HCT116 (cell line): ENCODE measurements around the gene UGGT2. TPM values are rescaled to one million over a fixed set of nuclear protein-coding genes. Genes with fewer than 3 reads are reported as not detected.

Experiments used
- ATAC-seq: fragments of 200-7000 bp; cut with Tn5 transposase; 2 replicates; pipeline ENCODE4 v1.9.1; 2020; ENCODE audit warnings: mild to moderate bottlenecking, moderate library complexity
- BruUV-seq: library from RNA; stranded (reverse); fragments of 400-500 nt; replicated peaks from 2 replicates; lab custom pipeline; 2021; lab: Mats Ljungman, UMichigan
- CTCF ChIA-PET: fragments of 300-600 bp; sonication (Branson Sonifier 250); formaldehyde crosslinking; loops from one replicate; lab custom pipeline; 2021; ENCODE audit warnings: antibody characterized with exemption; lab: Charles Lee
- POLR2A ChIA-PET: fragments of 300-600, 350-600 bp; sonication (Branson Sonifier 250); formaldehyde crosslinking; loops from one replicate; lab custom pipeline; 2021; ENCODE audit warnings: antibody characterized with exemption; lab: Charles Lee
- RAD21 ChIA-PET, 2 experiments: fragments of 300-600 bp; sonication (Branson Sonifier 250); formaldehyde crosslinking; loops; one replicate each; lab custom pipeline; 2023; ENCODE audit warnings: low total read pairs in 2 of 2; ENCODE audit not compliant: uncharacterized antibody in 2 of 2, unreplicated experiment in 2 of 2, low non-redundant PET in 1 of 2; lab: Charles Lee
- DNase-seq: peaks from one replicate; pipeline ENCODE4 v3.0.0-alpha.2; 2010; ENCODE audit warnings: low read depth, low spot score
- H2AFZ ChIP-seq: fragments of 200-600 bp; shearing (Covaris generic), sonication (generic); 2 replicates; pipeline ENCODE4 v1.6.1; 2017; ENCODE audit warnings: low read depth, mixed run types, mixed read lengths, antibody characterized with exemption, low read length; ENCODE audit not compliant: poor library complexity, severe bottlenecking
- H3K27ac ChIP-seq: 2 replicates; pipeline ENCODE4 v1.5.1; 2012; ENCODE audit warnings: low read depth, low read length
- H3K27me3 ChIP-seq: fragments of 200-600 bp; sonication (generic); 2 replicates; pipeline ENCODE4 v1.6.1; 2016; ENCODE audit warnings: mixed run types, low read length, mixed read lengths; ENCODE audit not compliant: insufficient read depth
- H3K36me3 ChIP-seq, 2 experiments: fragments of 200-500 bp in 1 of 2; fragments of 200-600 bp in 1 of 2; sonication (Bioruptor generic) in 1 of 2; sonication (generic) in 1 of 2; 2 replicates each; pipeline versions ENCODE4 v1.5.1 to v1.6.1; 2014 to 2016; ENCODE audit warnings: low read length in 2 of 2, inconsistent platforms in 1 of 2, mixed read lengths in 1 of 2, mixed run types in 1 of 2; ENCODE audit not compliant: insufficient read depth in 2 of 2, control insufficient read depth in 1 of 2
- H3K4me1 ChIP-seq, 2 experiments: fragments of 200-600 bp in 1 of 2; sonication (generic) in 1 of 2; 2 replicates each; pipeline versions ENCODE4 v1.5.1 to v1.6.1; 2012 to 2017; ENCODE audit warnings: low read length in 2 of 2, inconsistent platforms in 1 of 2, mild to moderate bottlenecking in 1 of 2, mixed read lengths in 1 of 2, mixed run types in 1 of 2, moderate library complexity in 1 of 2; ENCODE audit not compliant: insufficient read depth in 2 of 2, control insufficient read depth in 1 of 2
- H3K4me2 ChIP-seq: fragments of 200-600 bp; sonication (generic); 2 replicates; pipeline ENCODE4 v1.6.1; 2017; ENCODE audit warnings: mixed run types, low read length, mixed read lengths
- H3K4me3 ChIP-seq, 2 experiments: fragments of 200-600 bp in 1 of 2; sonication (generic) in 1 of 2; replicated peaks in 1 of 2; 2 replicates each; pipeline ENCODE4 v1.5.1; 2011 to 2016; ENCODE audit warnings: low read length in 2 of 2, control low read depth in 1 of 2, low read depth in 1 of 2, mild to moderate bottlenecking in 1 of 2, mixed read lengths in 1 of 2, mixed run types in 1 of 2
- H3K79me2 ChIP-seq: fragments of 200-600 bp; sonication (generic); 2 replicates; pipeline ENCODE4 v1.6.1; 2017; ENCODE audit warnings: mild to moderate bottlenecking, mixed run types, low read length, moderate library complexity, mixed read lengths; ENCODE audit not compliant: insufficient read depth
- H3K9ac ChIP-seq: fragments of 200-600 bp; sonication (generic); 2 replicates; pipeline ENCODE4 v1.6.1; 2016; ENCODE audit warnings: low read length, mixed read lengths
- H3K9me2 ChIP-seq: fragments of 200-600 bp; sonication (generic), shearing (Covaris generic); 2 replicates; pipeline ENCODE4 v1.6.1; 2017; ENCODE audit warnings: mixed run types, mild to moderate bottlenecking, moderate library complexity; ENCODE audit not compliant: insufficient read depth
- H3K9me3 ChIP-seq, 2 experiments: fragments of 200-500 bp in 1 of 2; fragments of 200-600 bp in 1 of 2; sonication (Bioruptor generic) in 1 of 2; sonication (generic) in 1 of 2; 2 replicates each; pipeline ENCODE4 v1.6.1; 2014 to 2017; ENCODE audit warnings: low read length in 2 of 2, mixed read lengths in 2 of 2, inconsistent platforms in 1 of 2, low read depth in 1 of 2, mild to moderate bottlenecking in 1 of 2, mixed run types in 1 of 2, moderate library complexity in 1 of 2; ENCODE audit not compliant: control insufficient read depth in 1 of 2, insufficient read depth in 1 of 2
- H4K20me1 ChIP-seq: fragments of 200-600 bp; sonication (generic), shearing (Covaris generic); 2 replicates; pipeline ENCODE4 v1.6.1; 2017; ENCODE audit warnings: mixed run types, mild to moderate bottlenecking, moderate library complexity; ENCODE audit not compliant: insufficient read depth
- CEBPB ChIP-seq: IDR thresholded peaks from 2 replicates; pipeline ENCODE4 v1.6.1; 2012; ENCODE audit warnings: low read depth
- EGR1 ChIP-seq: IDR thresholded peaks from 2 replicates; pipeline ENCODE4 v1.6.1; 2012; ENCODE audit warnings: low read depth
- ELF1 ChIP-seq: IDR thresholded peaks from 2 replicates; pipeline ENCODE4 v1.6.1; 2012; ENCODE audit warnings: low read depth, borderline replicate concordance
- EZH2phosphoT487 ChIP-seq: fragments of 200-600 bp; IDR thresholded peaks from 2 replicates; pipeline ENCODE4 v1.6.1; 2018; ENCODE audit warnings: antibody characterized with exemption, borderline replicate concordance
- FOSL1 ChIP-seq: IDR thresholded peaks from 2 replicates; pipeline ENCODE4 v1.6.1; 2012; ENCODE audit warnings: low read depth
- JUND ChIP-seq: IDR thresholded peaks from 2 replicates; pipeline ENCODE4 v1.6.1; 2012
- POLR2A ChIP-seq: IDR thresholded peaks from 2 replicates; pipeline ENCODE4 v1.7.0; 2011; ENCODE audit warnings: borderline replicate concordance; ENCODE audit not compliant: insufficient read depth, insufficient read length; ENCODE audit errors: extremely low read depth
- POLR2AphosphoS5 ChIP-seq: IDR thresholded peaks from 2 replicates; pipeline ENCODE4 v1.6.1; 2011; ENCODE audit warnings: mild to moderate bottlenecking, low read depth, low read length, moderate library complexity
- RAD21 ChIP-seq: IDR thresholded peaks from 2 replicates; pipeline ENCODE4 v1.6.1; 2012; ENCODE audit warnings: low read depth, mild to moderate bottlenecking
- SIN3A ChIP-seq: IDR thresholded peaks from 2 replicates; pipeline ENCODE4 v1.6.1; 2012; ENCODE audit warnings: low read depth
- SRF ChIP-seq: IDR thresholded peaks from 2 replicates; pipeline ENCODE4 v1.6.1; 2012; ENCODE audit warnings: low read depth
- TCF7L2 ChIP-seq: IDR thresholded peaks from 2 replicates; pipeline ENCODE4 v1.7.0; 2011; ENCODE audit warnings: borderline replicate concordance, inconsistent platforms; ENCODE audit not compliant: insufficient read depth, insufficient read length; ENCODE audit errors: extremely low read depth
- ZFX ChIP-seq: fragments of 450-650 bp; IDR thresholded peaks from 2 replicates; pipeline ENCODE4 v1.6.1; 2017
- ZNF274 ChIP-seq: fragments of 200-500 bp; sonication (Bioruptor generic); IDR thresholded peaks from 2 replicates; pipeline ENCODE4 v1.6.1; 2014; ENCODE audit warnings: mild to moderate bottlenecking, low read depth, low read length, inconsistent platforms
- intact Hi-C: fragments of 100-400 bp; cut with micrococcal nuclease; formaldehyde crosslinking; loops from 2 replicates; pipeline ENCODE4 v1.10.0; 2022
- total RNA-seq: library from RNA; stranded (reverse); gene quantifications from one replicate; pipeline ENCODE4 v1.2.1, GENCODE V29; 2021; ENCODE audit not compliant: unreplicated experiment
- TF ChIP-seq, protein P1 (sequence below): IDR thresholded peaks from 2 replicates; pipeline ENCODE4 v1.6.1; 2012
- TF ChIP-seq, protein P2 (sequence below): IDR thresholded peaks from 2 replicates; pipeline ENCODE4 v1.6.1; 2011; ENCODE audit warnings: mild to moderate bottlenecking, low read length, moderate library complexity; ENCODE audit not compliant: insufficient replicate concordance; ENCODE audit errors: extremely low read depth

The UGGT2 gene
- total RNA-seq, 1 experiment from 2014 or later, result 27.1 TPM

DNA sequence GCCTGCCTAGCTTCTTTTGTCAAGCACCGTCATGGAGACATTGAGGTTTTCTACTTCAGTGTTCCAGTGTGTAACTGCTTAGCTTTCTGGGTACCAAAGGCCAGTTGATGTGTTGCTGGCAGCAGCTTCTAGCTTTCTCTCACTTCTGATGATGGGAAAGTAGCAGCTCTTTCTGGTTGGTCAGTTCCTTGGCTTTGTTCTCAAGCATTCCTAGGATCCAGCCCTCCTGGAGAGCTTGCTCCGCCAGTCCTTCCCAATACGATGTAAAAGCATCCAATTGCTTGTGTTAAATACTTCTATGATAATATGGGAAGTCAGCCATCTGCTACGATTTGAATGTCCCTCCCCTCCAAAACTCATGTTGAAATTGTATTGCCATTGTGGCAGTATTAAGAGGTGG, 182.8 kb downstream of the UGGT2 start:
- Histone ChIP-seq H3K9me2 (no peaks in the 10 kb centered on the region), H3K9me3 (no peaks in the 10 kb centered on the region), H4K20me1 (no peaks in the 10 kb centered on the region), H3K4me1 (no peaks in the 10 kb centered on the region), H3K4me2 (no peak overlapping the region), H3K79me2 (no peaks in the 10 kb centered on the region), H3K4me3 (no peak overlapping the region), H3K27me3 (no peaks in the 10 kb centered on the region), H3K36me3 (peaks cover 4 to 6% of the 10 kb centered on the region in 2 experiments; a peak in 1 of 4 replicates), H3K9ac (no peak overlapping the region), H3K27ac (no peak overlapping the region), H2AFZ (no peak overlapping the region)
- DNase-seq (no peak), ATAC-seq (no peak)
- POLR2A ChIA-PET, result no interaction called here
- TF ChIP-seq SRF (no peak), EGR1 (no peak), POLR2A (no peak), CEBPB (no peak), RAD21 (no peak), FOSL1 (no peak), ZNF274 (no peak), EZH2phosphoT487 (no peak), ELF1 (no peak)
- TF ChIP-seq, protein P1, sequence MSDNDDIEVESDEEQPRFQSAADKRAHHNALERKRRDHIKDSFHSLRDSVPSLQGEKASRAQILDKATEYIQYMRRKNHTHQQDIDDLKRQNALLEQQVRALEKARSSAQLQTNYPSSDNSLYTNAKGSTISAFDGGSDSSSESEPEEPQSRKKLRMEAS, result no peak
- RAD21 ChIA-PET, result no interaction called here
- intact Hi-C loops, result no loop called here
- CTCF ChIA-PET, result no interaction called here
- BruUV-seq, result no TSS peak

DNA sequence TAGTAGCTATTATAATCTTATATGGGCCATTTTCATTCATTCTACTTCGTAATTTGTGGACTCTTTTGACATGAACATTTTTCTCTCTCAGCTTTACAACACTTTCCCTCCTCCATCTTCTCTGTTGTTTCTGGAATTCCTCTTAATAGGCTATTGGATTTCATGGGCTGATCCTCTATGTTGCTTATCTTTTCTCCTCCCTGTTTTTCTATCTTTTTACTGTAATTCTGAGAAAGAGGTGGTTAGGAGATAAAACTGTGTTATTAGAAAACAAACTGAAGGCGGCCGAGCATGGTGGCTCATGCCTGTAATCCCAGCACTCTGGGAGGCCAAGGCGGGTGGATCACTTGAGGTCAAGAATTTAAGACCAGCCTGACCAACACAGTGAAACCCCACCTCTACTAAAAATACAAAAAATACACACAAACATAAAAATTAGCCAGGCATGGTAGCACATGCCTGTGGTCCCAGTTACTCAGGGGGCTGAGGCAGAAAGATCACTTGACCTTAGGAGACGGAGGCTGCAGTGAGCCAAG, 188.1 kb downstream of the UGGT2 start:
- H3K27ac ChIP-seq, result no peak overlapping the region
- no TSS peak for BruUV-seq
- H3K9me3 ChIP-seq, result no peaks in the 10 kb centered on the region
- H2AFZ ChIP-seq, result no peak overlapping the region
- H4K20me1 ChIP-seq, result no peaks in the 10 kb centered on the region
- ChIA-PET RAD21 (no interaction called here), POLR2A (no interaction called here), CTCF (no interaction called here)
- H3K4me1 ChIP-seq, result no peaks in the 10 kb centered on the region
- no peaks in the 10 kb centered on the region for H3K79me2 ChIP-seq
- no peak for ATAC-seq
- no peak overlapping the region for H3K9ac ChIP-seq
- no peak for DNase-seq
- H3K27me3 ChIP-seq, result no peaks in the 10 kb centered on the region
- no peak overlapping the region for H3K4me3 ChIP-seq
- H3K36me3 ChIP-seq, result no peaks in the 10 kb centered on the region; a peak in 1 of 4 replicates
- no peak overlapping the region for H3K4me2 ChIP-seq
- H3K9me2 ChIP-seq, result no peaks in the 10 kb centered on the region
- intact Hi-C loops, result no loop called here
- no peak for TF ChIP-seq SIN3A
- no peak for TF ChIP-seq EZH2phosphoT487
- TF ChIP-seq, protein P1, result no peak
- no peak for TF ChIP-seq POLR2AphosphoS5
- TF ChIP-seq, protein P2, sequence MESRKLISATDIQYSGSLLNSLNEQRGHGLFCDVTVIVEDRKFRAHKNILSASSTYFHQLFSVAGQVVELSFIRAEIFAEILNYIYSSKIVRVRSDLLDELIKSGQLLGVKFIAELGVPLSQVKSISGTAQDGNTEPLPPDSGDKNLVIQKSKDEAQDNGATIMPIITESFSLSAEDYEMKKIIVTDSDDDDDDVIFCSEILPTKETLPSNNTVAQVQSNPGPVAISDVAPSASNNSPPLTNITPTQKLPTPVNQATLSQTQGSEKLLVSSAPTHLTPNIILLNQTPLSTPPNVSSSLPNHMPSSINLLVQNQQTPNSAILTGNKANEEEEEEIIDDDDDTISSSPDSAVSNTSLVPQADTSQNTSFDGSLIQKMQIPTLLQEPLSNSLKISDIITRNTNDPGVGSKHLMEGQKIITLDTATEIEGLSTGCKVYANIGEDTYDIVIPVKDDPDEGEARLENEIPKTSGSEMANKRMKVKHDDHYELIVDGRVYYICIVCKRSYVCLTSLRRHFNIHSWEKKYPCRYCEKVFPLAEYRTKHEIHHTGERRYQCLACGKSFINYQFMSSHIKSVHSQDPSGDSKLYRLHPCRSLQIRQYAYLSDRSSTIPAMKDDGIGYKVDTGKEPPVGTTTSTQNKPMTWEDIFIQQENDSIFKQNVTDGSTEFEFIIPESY, result no peak
- TF ChIP-seq CEBPB, result no peak
- TF ChIP-seq EGR1, result no peak
- TF ChIP-seq ZFX, result no peak
- TF ChIP-seq TCF7L2, result no peak
- no peak for TF ChIP-seq SRF
- TF ChIP-seq JUND, result no peak
